ENCODE data around the gene ZRANB1. TPM values are rescaled to one million over a fixed set of nuclear protein-coding genes. Genes with fewer than 3 reads are reported as not detected.

The ZRANB1 gene
- total and polyA plus RNA-seq, 2 of the 4 experiments (the other 2 are of a cell fraction), result 11.2 to 24.7 TPM

DNA sequence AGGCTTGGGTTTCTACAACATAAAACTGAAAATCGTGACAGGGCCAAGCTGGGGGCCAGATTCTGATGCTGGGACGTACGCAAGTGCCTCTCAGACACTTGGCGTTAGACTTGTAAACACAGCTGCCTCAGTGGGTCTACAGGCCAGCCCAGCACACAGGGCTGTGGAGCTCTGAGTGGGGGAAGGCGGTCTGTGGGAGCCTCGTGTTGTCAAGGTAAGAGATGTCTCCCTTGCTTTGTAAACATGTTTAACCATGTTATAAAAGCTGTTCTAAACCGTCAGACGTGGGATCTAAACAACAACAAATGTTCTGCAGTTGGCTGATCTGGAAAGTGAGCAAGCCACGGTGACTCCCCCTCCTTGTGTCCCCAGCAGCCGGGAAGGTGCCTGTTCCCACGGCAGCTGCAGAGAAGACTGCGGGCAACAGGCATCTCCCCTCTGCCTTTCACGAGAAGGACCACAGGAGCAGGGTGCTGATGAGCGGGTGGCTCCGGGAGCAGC, 67.8 kb downstream of the ZRANB1 start:
- Histone ChIP-seq H3K9me3 (ENCODE audit: control insufficient read depth, insufficient read depth, low read length) (no peaks in the 10 kb centered on the region), H4K8ac (ENCODE audit: low read depth in 2 of 2, low read length in 2 of 2) (no peak overlapping the region), H3K9me1 (ENCODE audit: insufficient read depth, low read length) (peaks cover 35% of the 10 kb centered on the region), H4K5ac (ENCODE audit: low read depth, low read length) (no peak overlapping the region), H3K23ac (ENCODE audit: low read depth, low read length) (no peak overlapping the region), H2BK20ac (ENCODE audit: low read depth, low read length) (no peak overlapping the region), H3K9ac (ENCODE audit: low read depth, low read length) (no peak overlapping the region), H3K4ac (ENCODE audit: low read depth, low read length) (no peak overlapping the region), H4K91ac (ENCODE audit: insufficient read depth, low read depth, low read length) (no peak overlapping the region), H3K36me3 (ENCODE audit: control insufficient read depth, insufficient read depth, low read length) (peaks cover 22% of the 10 kb centered on the region; the same call in 1 of the 2 replicates), H3K56ac (ENCODE audit: extremely low read depth, insufficient read depth, low read length) (no peak overlapping the region), H2AK5ac (ENCODE audit: low read depth, low read length) (no peak overlapping the region), H3K27me3 (ENCODE audit: control insufficient read depth, insufficient read depth, low read length) (no peaks in the 10 kb centered on the region), H2AK9ac (replicated peaks; ENCODE audit: low read depth, low read length, poor library complexity) (no peak overlapping the region), H2BK120ac (ENCODE audit: low read depth, low read length) (no peak overlapping the region), H3K18ac (ENCODE audit: low read depth, low read length) (no peak overlapping the region), H2AFZ (replicated peaks; ENCODE audit: low read length, poor library complexity) (no peak overlapping the region), H3K4me2 (ENCODE audit: low read depth, low read length) (no peak overlapping the region), H2BK5ac (ENCODE audit: low read depth, low read length, poor library complexity, severe bottlenecking) (no peak overlapping the region), H3K4me3 (ENCODE audit: insufficient read depth, low read depth, low read length) (no peak overlapping the region), H3K4me1 (ENCODE audit: control insufficient read depth, insufficient read depth, low read length) (peaks cover 9% of the 10 kb centered on the region; the same call in 1 of the 2 replicates), H4K20me1 (ENCODE audit: insufficient read depth, low read length) (peaks cover 82% of the 10 kb centered on the region), H3K27ac (ENCODE audit: insufficient read depth, low read length) (no peak overlapping the region), H2BK15ac (ENCODE audit: low read depth, low read length) (no peak overlapping the region), H3K14ac (replicated peaks; ENCODE audit: low read depth, low read length) (no peak overlapping the region), H3K79me1 (ENCODE audit: low read depth in 1 of 2, low read length in 2 of 2) (peaks cover 40 to 95% of the 10 kb centered on the region in 2 experiments)
- intact Hi-C loops (cut with micrococcal nuclease) (no loop called here), in situ Hi-C loops (cut with MboI; ENCODE audit: low sequenced_read_pairs) (no loop called here), dilution Hi-C loops (cut with HindIII; ENCODE audit: low sequenced_read_pairs, unreplicated experiment) (no loop called here)
- ChIA-PET POLR2A (ENCODE audit: unreplicated experiment) (no interaction called here), CTCF (no interaction called here)
- BruUV-seq (replicated peaks), result no TSS peak
- 60% methylated on average over 7 of the region's 15 CpGs; no CpG with 5 or more reads in 1 of the 2 experiments for WGBS, 2 experiments (ENCODE audit: extremely low coverage in 2 of 2, insufficient read length in 1 of 2)
- no peak for TF ChIP-seq SMC3 (IDR thresholded peaks at IDR 0.05; ENCODE audit: low read depth, low read length)
- no peak for TF ChIP-seq MAFK (IDR thresholded peaks at IDR 0.05; ENCODE audit: low read depth, low read length)
- TF ChIP-seq, protein P1, sequence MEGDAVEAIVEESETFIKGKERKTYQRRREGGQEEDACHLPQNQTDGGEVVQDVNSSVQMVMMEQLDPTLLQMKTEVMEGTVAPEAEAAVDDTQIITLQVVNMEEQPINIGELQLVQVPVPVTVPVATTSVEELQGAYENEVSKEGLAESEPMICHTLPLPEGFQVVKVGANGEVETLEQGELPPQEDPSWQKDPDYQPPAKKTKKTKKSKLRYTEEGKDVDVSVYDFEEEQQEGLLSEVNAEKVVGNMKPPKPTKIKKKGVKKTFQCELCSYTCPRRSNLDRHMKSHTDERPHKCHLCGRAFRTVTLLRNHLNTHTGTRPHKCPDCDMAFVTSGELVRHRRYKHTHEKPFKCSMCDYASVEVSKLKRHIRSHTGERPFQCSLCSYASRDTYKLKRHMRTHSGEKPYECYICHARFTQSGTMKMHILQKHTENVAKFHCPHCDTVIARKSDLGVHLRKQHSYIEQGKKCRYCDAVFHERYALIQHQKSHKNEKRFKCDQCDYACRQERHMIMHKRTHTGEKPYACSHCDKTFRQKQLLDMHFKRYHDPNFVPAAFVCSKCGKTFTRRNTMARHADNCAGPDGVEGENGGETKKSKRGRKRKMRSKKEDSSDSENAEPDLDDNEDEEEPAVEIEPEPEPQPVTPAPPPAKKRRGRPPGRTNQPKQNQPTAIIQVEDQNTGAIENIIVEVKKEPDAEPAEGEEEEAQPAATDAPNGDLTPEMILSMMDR (conservative IDR thresholded peaks at IDR 0.05; ENCODE audit: low read depth, low read length), result no peak
- TF ChIP-seq RFX5 (IDR thresholded peaks at IDR 0.05; ENCODE audit: low read depth, low read length), result no peak
- no peak for TF ChIP-seq MAZ (IDR thresholded peaks at IDR 0.05; ENCODE audit: borderline replicate concordance, low read depth, low read length)
- no peak for DNase-seq
- no peak for ATAC-seq (ENCODE audit: low read depth)

All from IMR-90 (cell line).